ENCODE data around the gene NR4A3.
"Not testable (repeated sequence)": the region's sequence is repeated elsewhere in the genome, so short reads cannot be mapped to it uniquely, and the experiment has no call there.

Gene NR4A3

GRCh38 chr9:99821396-99822108 lies at the start of gene NR4A3:
Gene NR4A3 (plus strand): TSS chr9:99821885. CDS start chr9:99828043, 6,158 bp downstream.
- peak; percentile 97 for DNase-seq

GRCh38 chr9:99773468-99774138 lies 48.1 kb upstream of the NR4A3 start:
- no peak for DNase-seq

- DNase-seq, result no peak
Observed at GRCh38 chr9:99778308-99778707, 43.4 kb upstream of the NR4A3 start.

GRCh38 chr9:99778836-99779235 lies 42.8 kb upstream of the NR4A3 start:
- no peak for DNase-seq

- no peak for DNase-seq
Observed at GRCh38 chr9:99779277-99779676, 42.4 kb upstream of the NR4A3 start.

- DNase-seq, result not testable (repeated sequence)
Observed at GRCh38 chr9:99782349-99782748, 39.3 kb upstream of the NR4A3 start.

- no peak for DNase-seq
Observed at GRCh38 chr9:99782962-99783718, 38.5 kb upstream of the NR4A3 start.

- DNase-seq, result no peak
Observed at GRCh38 chr9:99783799-99784198, 37.9 kb upstream of the NR4A3 start.

- no peak for DNase-seq
Observed at GRCh38 chr9:99785010-99785590, 36.6 kb upstream of the NR4A3 start.

- no peak for DNase-seq
Observed at GRCh38 chr9:99787556-99787955, 34.1 kb upstream of the NR4A3 start.

GRCh38 chr9:99793528-99793927 lies 28.2 kb upstream of the NR4A3 start:
- no peak for DNase-seq

- no peak for DNase-seq
Observed at GRCh38 chr9:99796231-99796630, 25.5 kb upstream of the NR4A3 start.

GRCh38 chr9:99801775-99802174 lies 19.9 kb upstream of the NR4A3 start:
- DNase-seq, result no peak

GRCh38 chr9:99803694-99804093 lies 18.0 kb upstream of the NR4A3 start:
- no peak for DNase-seq

- DNase-seq, result peak; percentile 82
Observed at GRCh38 chr9:99807276-99807852, 14.3 kb upstream of the NR4A3 start.

- no peak for DNase-seq
Observed at GRCh38 chr9:99807956-99808355, 13.7 kb upstream of the NR4A3 start.

GRCh38 chr9:99808454-99808853 lies 13.2 kb upstream of the NR4A3 start:
- no peak for DNase-seq

- DNase-seq, result no peak
Observed at GRCh38 chr9:99809586-99810319, 11.9 kb upstream of the NR4A3 start.

GRCh38 chr9:99811172-99811571 lies 10.5 kb upstream of the NR4A3 start:
- no peak for DNase-seq

GRCh38 chr9:99811598-99812383 lies 9.9 kb upstream of the NR4A3 start:
- DNase-seq, result no peak

- DNase-seq, result no peak
Observed at GRCh38 chr9:99813739-99814138, 7.9 kb upstream of the NR4A3 start.

GRCh38 chr9:99814359-99814758 lies 7.3 kb upstream of the NR4A3 start:
- no peak for DNase-seq
